GM13976 (cell line): Measurements from ENCODE around the gene PDE3B.

Source experiments
- DNase-seq: peaks from one replicate; pipeline ENCODE4 v3.0.0; 2012; ENCODE audit warnings: low spot score
- CTCF ChIP-seq: IDR thresholded peaks from 2 replicates; pipeline ENCODE4 v1.5.1; 2012; ENCODE audit warnings: borderline replicate concordance, mild to moderate bottlenecking; ENCODE audit not compliant: insufficient read depth; ENCODE audit errors: extremely low read depth, missing control alignments, control extremely low read depth
- in situ Hi-C: fragments of 300-500 bp; cut with MboI; formaldehyde crosslinking; loops from one replicate; pipeline ENCODE4 v1.12.0; 2022; ENCODE audit warnings: low sequenced_read_pairs, mixed read lengths, inconsistent platforms; ENCODE audit not compliant: unreplicated experiment

The PDE3B gene

GRCh38 chr11:14904745-14905103 lies 261.1 kb downstream of the PDE3B start:
- peak; percentile 80 for TF ChIP-seq CTCF
- DNase-seq = peak; percentile 78
- in situ Hi-C loops = loop anchor here (10.0 kb wide), 1 partner anchor 110 kb away; no protein-coding TSS in a partner anchor

DNA sequence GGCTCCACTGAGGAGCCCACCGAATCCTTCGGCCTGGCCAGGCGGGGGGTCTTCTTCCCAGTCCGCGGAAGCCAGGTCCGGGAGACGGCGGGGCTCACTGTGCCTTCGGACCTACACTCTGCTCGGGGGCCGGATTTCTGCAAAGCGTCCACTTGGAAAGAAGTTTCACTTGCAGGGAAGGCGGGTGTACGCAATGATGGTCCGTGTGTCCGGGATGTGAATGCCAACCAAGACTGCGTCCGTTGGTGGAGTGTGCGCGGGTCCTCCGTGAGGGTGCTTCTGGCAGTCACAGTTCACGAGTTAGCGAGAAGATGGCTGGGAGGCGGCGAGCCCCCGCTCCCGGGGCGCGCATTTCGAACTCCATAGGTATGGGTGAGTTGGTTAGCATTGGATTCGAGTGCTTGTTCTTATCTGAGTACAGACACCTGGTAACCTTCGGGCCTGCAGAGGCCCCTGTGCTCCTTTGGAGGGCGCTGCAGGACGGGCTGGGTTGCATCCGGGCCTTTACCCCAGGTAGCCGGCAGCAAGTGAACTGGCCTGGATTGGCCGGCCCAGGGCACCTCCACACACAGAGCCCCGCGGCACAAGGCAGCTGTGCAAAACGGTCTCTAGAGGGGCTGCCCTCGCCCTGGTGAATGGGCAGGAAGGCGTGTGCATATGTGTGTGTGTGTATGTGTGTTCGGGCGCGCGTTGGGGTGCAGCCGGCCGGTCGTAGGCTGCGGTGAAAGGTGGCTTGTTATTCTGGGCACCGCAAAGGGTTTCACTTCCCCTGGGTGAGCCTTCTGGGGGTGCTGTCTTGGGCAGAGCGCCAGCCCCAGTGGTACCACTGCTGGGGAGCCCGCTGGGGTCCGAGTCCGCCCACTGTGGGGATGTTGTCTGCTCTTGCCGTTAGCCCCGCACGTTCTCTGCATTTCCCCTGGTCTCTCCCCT lies 261.8 kb downstream of the PDE3B start:
- in situ Hi-C loops = loop anchor here (10.0 kb wide), 1 partner anchor 111 kb away; no protein-coding TSS in a partner anchor
- peak; percentile 40 for TF ChIP-seq CTCF
- DNase-seq = peak; percentile 80

DNA sequence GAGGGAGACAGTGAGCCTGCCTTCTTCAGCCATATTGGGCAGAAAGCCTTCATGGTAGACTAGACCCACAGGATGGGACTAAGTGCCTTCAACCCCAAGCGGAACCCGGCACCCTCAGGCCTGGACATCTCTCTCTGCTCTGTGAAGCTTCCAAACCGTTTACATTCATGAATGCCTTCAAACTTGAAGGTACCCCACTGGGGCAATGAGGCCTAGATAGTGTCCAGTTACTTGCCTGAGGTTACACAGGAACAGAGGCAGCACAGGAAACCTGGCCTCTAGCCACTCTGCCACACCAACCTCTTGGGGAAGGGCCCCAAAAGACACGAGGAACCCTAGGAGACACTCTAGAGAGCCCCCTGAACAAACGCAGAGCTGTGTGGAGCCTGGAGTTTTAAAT lies 263.0 kb downstream of the PDE3B start:
- in situ Hi-C loops = loop anchor here (10.0 kb wide), 1 partner anchor 112 kb away; no protein-coding TSS in a partner anchor
- no peak for TF ChIP-seq CTCF
- peak; percentile 20 for DNase-seq

GRCh38 chr11:14906993-14907392 lies 263.4 kb downstream of the PDE3B start:
- no peak for DNase-seq
- in situ Hi-C loops = loop anchor here (10.0 kb wide), 1 partner anchor 112 kb away; no protein-coding TSS in a partner anchor
- no peak for TF ChIP-seq CTCF

DNA sequence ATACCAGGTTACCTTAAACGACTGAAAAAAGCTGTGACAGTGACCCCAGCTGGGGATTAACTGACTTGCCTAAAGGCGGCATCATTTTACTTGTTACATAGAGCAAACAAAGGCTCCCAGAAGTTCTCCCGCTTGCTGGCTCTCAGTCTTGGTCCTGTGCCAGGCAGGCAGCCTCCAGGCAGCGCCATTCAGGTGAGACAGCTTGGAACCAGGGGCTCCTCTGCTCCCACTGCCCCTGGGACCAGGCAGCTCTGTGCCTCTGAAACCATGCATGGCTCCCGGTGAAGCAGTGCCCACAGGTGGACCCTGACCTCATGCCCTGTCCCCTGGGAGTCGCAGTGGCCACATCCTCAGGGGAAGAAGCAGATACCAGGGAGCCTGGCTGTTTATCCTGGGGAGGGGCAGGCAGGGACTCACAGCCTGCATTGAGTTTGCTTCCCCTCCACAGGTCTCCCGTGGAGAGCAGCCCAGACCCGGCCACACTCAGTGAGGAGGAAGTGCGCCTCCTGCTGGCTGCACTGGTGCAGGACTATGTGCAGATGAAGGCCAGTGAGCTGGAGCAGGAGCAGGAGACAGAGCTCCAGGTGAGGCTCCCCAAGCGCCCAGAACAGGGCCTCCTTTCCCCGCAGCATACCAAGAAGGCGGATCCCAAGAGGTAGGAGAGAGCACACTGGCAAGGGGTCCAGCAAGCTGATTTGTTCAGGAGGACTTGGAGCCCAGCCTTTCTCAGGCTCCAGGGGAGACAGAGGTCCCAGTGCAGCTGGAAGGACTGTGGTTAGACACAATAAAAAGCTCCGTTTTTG lies 264.0 kb downstream of the PDE3B start:
- TF ChIP-seq CTCF = peak; percentile 88
- in situ Hi-C loops = loop anchor here (10.0 kb wide), 1 partner anchor 113 kb away; no protein-coding TSS in a partner anchor
- peak; percentile 28 for DNase-seq

GRCh38 chr11:14908214-14908880 lies 264.7 kb downstream of the PDE3B start:
- in situ Hi-C loops = loop anchor here (10.0 kb wide), 1 partner anchor 114 kb away; no protein-coding TSS in a partner anchor
- peak; percentile 50 for TF ChIP-seq CTCF
- peak; percentile 32 for DNase-seq
